HCT116 (cell line): ENCODE measurements around the gene CUL4A. TPM values are rescaled to one million over a fixed set of nuclear protein-coding genes. Genes with fewer than 3 reads are reported as not detected.

ENCODE experiments used
- ATAC-seq: fragments of 200-7000 bp; cut with Tn5 transposase; 2 replicates; pipeline ENCODE4 v1.9.1; 2020; ENCODE audit warnings: mild to moderate bottlenecking, moderate library complexity
- Bru-seq: library from RNA; stranded (reverse); fragments of 400-500 nt; gene quantifications from one replicate; lab custom pipeline; 2021; lab: Mats Ljungman, UMichigan
- BruChase-seq, 2 experiments: library from RNA; stranded (reverse); fragments of 400-500 nt; gene quantifications; one replicate each; lab custom pipeline; 2021; lab: Mats Ljungman, UMichigan
- BruUV-seq: library from RNA; stranded (reverse); fragments of 400-500 nt; replicated peaks from 2 replicates; lab custom pipeline; 2021; lab: Mats Ljungman, UMichigan
- CTCF ChIA-PET: fragments of 300-600 bp; sonication (Branson Sonifier 250); formaldehyde crosslinking; loops from one replicate; lab custom pipeline; 2021; ENCODE audit warnings: antibody characterized with exemption; lab: Charles Lee
- POLR2A ChIA-PET: fragments of 300-600, 350-600 bp; sonication (Branson Sonifier 250); formaldehyde crosslinking; loops from one replicate; lab custom pipeline; 2021; ENCODE audit warnings: antibody characterized with exemption; lab: Charles Lee
- RAD21 ChIA-PET, 2 experiments: fragments of 300-600 bp; sonication (Branson Sonifier 250); formaldehyde crosslinking; loops; one replicate each; lab custom pipeline; 2023; ENCODE audit warnings: low total read pairs in 2 of 2; ENCODE audit not compliant: uncharacterized antibody in 2 of 2, unreplicated experiment in 2 of 2, low non-redundant PET in 1 of 2; lab: Charles Lee
- DNase-seq: peaks from one replicate; pipeline ENCODE4 v3.0.0-alpha.2; 2010; ENCODE audit warnings: low read depth, low spot score
- H2AFZ ChIP-seq: fragments of 200-600 bp; shearing (Covaris generic), sonication (generic); 2 replicates; pipeline ENCODE4 v1.6.1; 2017; ENCODE audit warnings: low read depth, mixed run types, mixed read lengths, antibody characterized with exemption, low read length; ENCODE audit not compliant: poor library complexity, severe bottlenecking
- H3K27ac ChIP-seq: 2 replicates; pipeline ENCODE4 v1.5.1; 2012; ENCODE audit warnings: low read depth, low read length
- H3K27me3 ChIP-seq: fragments of 200-600 bp; sonication (generic); 2 replicates; pipeline ENCODE4 v1.6.1; 2016; ENCODE audit warnings: mixed run types, low read length, mixed read lengths; ENCODE audit not compliant: insufficient read depth
- H3K36me3 ChIP-seq, 2 experiments: fragments of 200-500 bp in 1 of 2; fragments of 200-600 bp in 1 of 2; sonication (Bioruptor generic) in 1 of 2; sonication (generic) in 1 of 2; 2 replicates each; pipeline versions ENCODE4 v1.5.1 to v1.6.1; 2014 to 2016; ENCODE audit warnings: low read length in 2 of 2, inconsistent platforms in 1 of 2, mixed read lengths in 1 of 2, mixed run types in 1 of 2; ENCODE audit not compliant: insufficient read depth in 2 of 2, control insufficient read depth in 1 of 2
- H3K4me1 ChIP-seq, 2 experiments: fragments of 200-600 bp in 1 of 2; sonication (generic) in 1 of 2; 2 replicates each; pipeline versions ENCODE4 v1.5.1 to v1.6.1; 2012 to 2017; ENCODE audit warnings: low read length in 2 of 2, inconsistent platforms in 1 of 2, mild to moderate bottlenecking in 1 of 2, mixed read lengths in 1 of 2, mixed run types in 1 of 2, moderate library complexity in 1 of 2; ENCODE audit not compliant: insufficient read depth in 2 of 2, control insufficient read depth in 1 of 2
- H3K4me2 ChIP-seq: fragments of 200-600 bp; sonication (generic); 2 replicates; pipeline ENCODE4 v1.6.1; 2017; ENCODE audit warnings: mixed run types, low read length, mixed read lengths
- H3K4me3 ChIP-seq, 2 experiments: fragments of 200-600 bp in 1 of 2; sonication (generic) in 1 of 2; replicated peaks in 1 of 2; 2 replicates each; pipeline ENCODE4 v1.5.1; 2011 to 2016; ENCODE audit warnings: low read length in 2 of 2, control low read depth in 1 of 2, low read depth in 1 of 2, mild to moderate bottlenecking in 1 of 2, mixed read lengths in 1 of 2, mixed run types in 1 of 2
- H3K79me2 ChIP-seq: fragments of 200-600 bp; sonication (generic); 2 replicates; pipeline ENCODE4 v1.6.1; 2017; ENCODE audit warnings: mild to moderate bottlenecking, mixed run types, low read length, moderate library complexity, mixed read lengths; ENCODE audit not compliant: insufficient read depth
- H3K9ac ChIP-seq: fragments of 200-600 bp; sonication (generic); 2 replicates; pipeline ENCODE4 v1.6.1; 2016; ENCODE audit warnings: low read length, mixed read lengths
- H3K9me2 ChIP-seq: fragments of 200-600 bp; sonication (generic), shearing (Covaris generic); 2 replicates; pipeline ENCODE4 v1.6.1; 2017; ENCODE audit warnings: mixed run types, mild to moderate bottlenecking, moderate library complexity; ENCODE audit not compliant: insufficient read depth
- H3K9me3 ChIP-seq, 2 experiments: fragments of 200-500 bp in 1 of 2; fragments of 200-600 bp in 1 of 2; sonication (Bioruptor generic) in 1 of 2; sonication (generic) in 1 of 2; 2 replicates each; pipeline ENCODE4 v1.6.1; 2014 to 2017; ENCODE audit warnings: low read length in 2 of 2, mixed read lengths in 2 of 2, inconsistent platforms in 1 of 2, low read depth in 1 of 2, mild to moderate bottlenecking in 1 of 2, mixed run types in 1 of 2, moderate library complexity in 1 of 2; ENCODE audit not compliant: control insufficient read depth in 1 of 2, insufficient read depth in 1 of 2
- H4K20me1 ChIP-seq: fragments of 200-600 bp; sonication (generic), shearing (Covaris generic); 2 replicates; pipeline ENCODE4 v1.6.1; 2017; ENCODE audit warnings: mixed run types, mild to moderate bottlenecking, moderate library complexity; ENCODE audit not compliant: insufficient read depth
- ATF3 ChIP-seq: IDR thresholded peaks from 2 replicates; pipeline ENCODE4 v1.6.1; 2012
- CBX3 ChIP-seq: IDR thresholded peaks from 2 replicates; pipeline ENCODE4 v1.6.1; 2012; ENCODE audit warnings: low read depth
- CTCF ChIP-seq, 3 experiments: fragments of 200-600 bp in 1 of 3; sonication (generic) in 1 of 3; IDR thresholded peaks in 2 of 3; conservative IDR thresholded peaks in 1 of 3; 2 replicates each; pipeline ENCODE4 v1.5.1; 2012 to 2017; ENCODE audit warnings: low read depth in 2 of 3, low read length in 2 of 3, antibody characterized with exemption in 1 of 3, borderline replicate concordance in 1 of 3, control low read depth in 1 of 3, mild to moderate bottlenecking in 1 of 3, mixed read lengths in 1 of 3, mixed run types in 1 of 3, moderate library complexity in 1 of 3; ENCODE audit not compliant: insufficient read depth in 1 of 3
- EZH2 ChIP-seq: fragments of 200-600 bp; sonication (generic); IDR thresholded peaks from 2 replicates; pipeline ENCODE4 v1.6.1; 2017; ENCODE audit warnings: antibody characterized with exemption, mixed run types
- POLR2AphosphoS5 ChIP-seq: IDR thresholded peaks from 2 replicates; pipeline ENCODE4 v1.6.1; 2011; ENCODE audit warnings: mild to moderate bottlenecking, low read depth, low read length, moderate library complexity
- SP1 ChIP-seq: IDR thresholded peaks from 2 replicates; pipeline ENCODE4 v1.6.1; 2012; ENCODE audit warnings: low read depth
- YY1 ChIP-seq: IDR thresholded peaks from 2 replicates; pipeline ENCODE4 v1.6.1; 2011; ENCODE audit warnings: low read length, low read depth, moderate library complexity, mild to moderate bottlenecking; ENCODE audit not compliant: insufficient replicate concordance; ENCODE audit errors: extremely low read depth
- intact Hi-C: fragments of 100-400 bp; cut with micrococcal nuclease; formaldehyde crosslinking; loops from 2 replicates; pipeline ENCODE4 v1.10.0; 2022
- long read RNA-seq: library from polyadenylated mRNA; unstranded; transcript quantifications from one replicate; pipeline ENCODE4 v2.0.0, GENCODE V29; 2021; ENCODE audit not compliant: unreplicated experiment
- polyA plus RNA-seq: library from polyadenylated mRNA; unstranded; fragments of >200 nt; gene quantifications from 2 replicates; pipeline ENCODE4 v1.2.1, GENCODE V29; 2012; ENCODE audit warnings: missing spikeins
- total RNA-seq: library from RNA; stranded (reverse); gene quantifications from one replicate; pipeline ENCODE4 v1.2.1, GENCODE V29; 2021; ENCODE audit not compliant: unreplicated experiment

Gene CUL4A
- total RNA-seq, result 76.5 TPM
- 41.6 and 42.5 TPM in 2 replicates for polyA plus RNA-seq
- percentile 92 among the genes with signal in this experiment for Bru-seq, nascent RNA
- BruChase-seq, experiment 1, labeled RNA remaining after a 6-hour chase, result percentile 95 among the genes with signal in this experiment
- BruChase-seq, experiment 2, labeled RNA remaining after a 2-hour chase, result percentile 95 among the genes with signal in this experiment
- long read RNA-seq, transcript CUL4A-202 (20 exons, 2,364 nt), result major isoform, 294 of 399 reads
- long read RNA-seq, partial matches to known transcripts, result 44 of 399 reads
- long read RNA-seq, other reads (novel, unspliced or antisense), result 57 of 399 reads

GRCh38 chr13:113209336-113209758 lies at the start of gene CUL4A:
CUL4A (plus strand) TSS chr13:113209613; CDS start chr13:113209628, 15 bp downstream.
- peaks cover 14 to 23% of the 10 kb centered on the region in 2 experiments for H3K4me1 ChIP-seq
- peak; percentile 31 for DNase-seq
- intact Hi-C loops, result no loop called here
- TF ChIP-seq ATF3 (no peak), POLR2AphosphoS5 (peak; percentile 12; the same call in 1 of the 2 replicates), YY1 (peak; percentile 56)
- no TSS peak for BruUV-seq
- H3K9ac ChIP-seq, result peak within 1 kb of the TSS; percentile 96
- no peaks in the 10 kb centered on the region for H3K9me3 ChIP-seq
- peaks cover 0 to 27% of the 10 kb centered on the region in 2 experiments; a peak in 3 of 4 replicates for H3K36me3 ChIP-seq
- no peaks in the 10 kb centered on the region for H3K27me3 ChIP-seq
- H3K4me2 ChIP-seq, result peak within 1 kb of the TSS; percentile 86
- peak within 1 kb of the TSS; percentile 56 to 74 for H3K4me3 ChIP-seq
- no peaks in the 10 kb centered on the region for H4K20me1 ChIP-seq
- H3K27ac ChIP-seq, result peak within 1 kb of the TSS; percentile 98
- H3K9me2 ChIP-seq, result no peaks in the 10 kb centered on the region
- ATAC-seq, result peak; percentile 69
- POLR2A ChIA-PET, result interaction anchor here (0.7 to 1.4 kb wide), 2 partner anchors 22 to 281 kb away, joined by 3 to 7 read pairs; partner anchors contain the start of gene DCUN1D2
- H2AFZ ChIP-seq, result no peak within 1 kb of the TSS
- H3K79me2 ChIP-seq, result peaks cover 87% of the 10 kb centered on the region
- CTCF ChIA-PET, result interaction anchor here (2.5 kb wide), 1 partner anchor 242 kb away, joined by 9 read pairs; no protein-coding TSS in a partner anchor
- RAD21 ChIA-PET, result no interaction called here

- no peak overlapping the region for H3K4me3 ChIP-seq
- peaks cover 3% of the 10 kb centered on the region; the same call in 1 of the 2 replicates for H3K27me3 ChIP-seq
- ATAC-seq (no peak), DNase-seq (no peak)
- peaks cover 0 to 5% of the 10 kb centered on the region in 2 experiments; a peak in 1 of 4 replicates for H3K9me3 ChIP-seq
- H3K36me3 ChIP-seq, result no peaks in the 10 kb centered on the region
- ChIA-PET POLR2A (no interaction called here), CTCF (no interaction called here), RAD21 (no interaction called here)
- H3K4me2 ChIP-seq, result no peak overlapping the region
- no peaks in the 10 kb centered on the region for H3K79me2 ChIP-seq
- H3K27ac ChIP-seq, result no peak overlapping the region
- TF ChIP-seq SP1 (no peak), CTCF (IDR thresholded peaks at IDR 0.05 in 2 of 3, conservative IDR thresholded peaks at IDR 0.05 in 1 of 3; ENCODE audit: borderline replicate concordance in 1 of 3, insufficient read depth in 1 of 3, low read depth in 2 of 3, low read length in 2 of 3) (no peak), CBX3 (no peak), YY1 (no peak), EZH2 (no peak)
- H3K4me1 ChIP-seq, result peaks cover 0 to under 1% of the 10 kb centered on the region in 2 experiments; a peak in 2 of 4 replicates
- intact Hi-C loops, result loop anchor here (10.0 kb wide), 1 partner anchor 75 kb away; no protein-coding TSS in a partner anchor
- no peak overlapping the region for H2AFZ ChIP-seq
- H3K9ac ChIP-seq, result no peak overlapping the region
- no TSS peak for BruUV-seq
- H3K9me2 ChIP-seq, result no peaks in the 10 kb centered on the region
- no peaks in the 10 kb centered on the region for H4K20me1 ChIP-seq
Observed at GRCh38 chr13:113159701-113160100, 49.7 kb upstream of the CUL4A start.
